Endothelial cell (in vitro differentiated cells): ENCODE measurements around the gene COX8A. TPM values are rescaled to one million over a fixed set of nuclear protein-coding genes. Genes with fewer than 3 reads are reported as not detected.
A peak's percentile ranks its signal among the peaks of the same experiment; 100 is the strongest.

Experiments used
- DNase-seq: peaks from one replicate; pipeline ENCODE4 v3.0.0; 2021; ENCODE audit warnings: low spot score
- H3K27ac Mint-ChIP-seq: one replicate; pipeline ENCODE4 v1.8.0; 2021; ENCODE audit warnings: mixed read lengths, inconsistent platforms; ENCODE audit not compliant: unreplicated experiment
- H3K27me3 Mint-ChIP-seq: one replicate; pipeline ENCODE4 v1.8.0; 2021; ENCODE audit warnings: mild to moderate bottlenecking, moderate library complexity, mixed read lengths, inconsistent platforms; ENCODE audit not compliant: unreplicated experiment
- H3K36me3 Mint-ChIP-seq: one replicate; pipeline ENCODE4 v1.8.0; 2021; ENCODE audit warnings: mild to moderate bottlenecking, low read depth, mixed read lengths, inconsistent platforms; ENCODE audit not compliant: unreplicated experiment
- H3K4me1 Mint-ChIP-seq: one replicate; pipeline ENCODE4 v1.8.0; 2021; ENCODE audit warnings: mild to moderate bottlenecking, mixed read lengths, inconsistent platforms; ENCODE audit not compliant: unreplicated experiment
- H3K4me3 Mint-ChIP-seq: one replicate; pipeline ENCODE4 v1.8.0; 2021; ENCODE audit warnings: mild to moderate bottlenecking, mixed read lengths, inconsistent platforms; ENCODE audit not compliant: unreplicated experiment
- H3K9me3 Mint-ChIP-seq: one replicate; pipeline ENCODE4 v1.8.0; 2021; ENCODE audit warnings: mixed read lengths, inconsistent platforms; ENCODE audit not compliant: unreplicated experiment
- long read RNA-seq: library from polyadenylated mRNA; unstranded; transcript quantifications from one replicate; pipeline ENCODE4 v2.0.0, GENCODE V29; 2020; ENCODE audit not compliant: unreplicated experiment
- total RNA-seq: library from RNA; stranded (reverse); fragmentation: NEBNext Ultra II Directional; extraction: Animal tissue kit (Norgen Biotek cat#: 25700); gene quantifications from one replicate; pipeline ENCODE4 v1.2.1, GENCODE V29; 2021; ENCODE audit not compliant: unreplicated experiment
- TF ChIP-seq, protein P1 (sequence below): fragments of 200-600 bp; sonication (generic); IDR thresholded peaks from one replicate; pipeline ENCODE4 v1.5.0; 2021; ENCODE audit warnings: antibody characterized with exemption; ENCODE audit not compliant: unreplicated experiment

COX8A gene, protein sequence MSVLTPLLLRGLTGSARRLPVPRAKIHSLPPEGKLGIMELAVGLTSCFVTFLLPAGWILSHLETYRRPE
- 188 TPM for total RNA-seq
- long read RNA-seq, transcript COX8A-201 (2 exons, 507 nt), result major isoform, 138 of 138 reads
- long read RNA-seq, partial matches to known transcripts, result 0 of 138 reads
- long read RNA-seq, other reads (novel, unspliced or antisense), result 0 of 138 reads

DNA sequence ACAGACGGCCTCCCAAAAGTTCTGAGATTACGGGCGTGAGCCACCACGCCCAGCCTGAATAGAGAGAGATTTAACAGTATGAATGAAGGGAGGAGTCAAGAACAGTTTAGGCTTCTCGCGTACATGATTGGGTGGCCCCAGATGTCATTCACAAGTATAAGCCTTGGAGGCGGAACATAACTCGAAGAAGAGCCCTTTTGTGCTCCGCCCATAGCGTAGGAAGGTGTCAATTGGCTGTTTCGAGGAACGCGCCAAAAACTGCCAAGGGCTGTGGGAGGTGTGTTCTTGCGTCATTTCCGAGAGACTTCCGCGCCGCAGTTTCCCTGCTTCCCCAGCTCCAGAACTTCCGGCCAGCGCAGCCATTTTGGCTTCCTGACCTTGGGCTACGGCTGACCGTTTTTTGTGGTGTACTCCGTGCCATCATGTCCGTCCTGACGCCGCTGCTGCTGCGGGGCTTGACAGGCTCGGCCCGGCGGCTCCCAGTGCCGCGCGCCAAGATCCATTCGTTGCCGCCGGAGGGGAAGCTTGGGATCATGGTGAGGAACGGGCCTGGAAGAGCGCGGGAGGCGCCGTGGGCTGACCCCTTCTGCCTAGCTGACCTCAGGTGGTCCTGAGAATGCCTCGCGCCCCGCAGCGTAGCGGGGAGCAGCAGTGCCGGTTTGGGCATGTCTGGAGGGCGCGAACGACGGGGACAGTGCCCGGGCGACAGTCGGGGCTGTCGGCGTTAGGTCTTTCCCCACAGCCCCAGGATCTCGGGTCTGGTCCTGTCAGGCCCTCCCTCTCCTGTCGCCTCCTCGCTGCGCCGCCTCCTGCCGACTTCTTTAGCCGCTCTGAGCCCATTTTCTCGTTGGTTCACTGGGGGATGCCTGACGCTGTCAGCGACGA, at the start of gene COX8A:
Gene COX8A, plus strand, starts transcription at position 362 of the 885 bp plus-strand sequence. Its CDS starts 61 bp downstream, at position 423.
- Mint-ChIP-seq H3K36me3 (no peaks in the 10 kb centered on the region), H3K9me3 (no peaks in the 10 kb centered on the region), H3K4me3 (peak within 1 kb of the TSS; percentile 99), H3K4me1 (peaks cover 22% of the 10 kb centered on the region), H3K27ac (peak within 1 kb of the TSS; percentile 100), H3K27me3 (peaks cover 10% of the 10 kb centered on the region)
- DNase-seq, result peak; percentile 91
- TF ChIP-seq, protein P1, sequence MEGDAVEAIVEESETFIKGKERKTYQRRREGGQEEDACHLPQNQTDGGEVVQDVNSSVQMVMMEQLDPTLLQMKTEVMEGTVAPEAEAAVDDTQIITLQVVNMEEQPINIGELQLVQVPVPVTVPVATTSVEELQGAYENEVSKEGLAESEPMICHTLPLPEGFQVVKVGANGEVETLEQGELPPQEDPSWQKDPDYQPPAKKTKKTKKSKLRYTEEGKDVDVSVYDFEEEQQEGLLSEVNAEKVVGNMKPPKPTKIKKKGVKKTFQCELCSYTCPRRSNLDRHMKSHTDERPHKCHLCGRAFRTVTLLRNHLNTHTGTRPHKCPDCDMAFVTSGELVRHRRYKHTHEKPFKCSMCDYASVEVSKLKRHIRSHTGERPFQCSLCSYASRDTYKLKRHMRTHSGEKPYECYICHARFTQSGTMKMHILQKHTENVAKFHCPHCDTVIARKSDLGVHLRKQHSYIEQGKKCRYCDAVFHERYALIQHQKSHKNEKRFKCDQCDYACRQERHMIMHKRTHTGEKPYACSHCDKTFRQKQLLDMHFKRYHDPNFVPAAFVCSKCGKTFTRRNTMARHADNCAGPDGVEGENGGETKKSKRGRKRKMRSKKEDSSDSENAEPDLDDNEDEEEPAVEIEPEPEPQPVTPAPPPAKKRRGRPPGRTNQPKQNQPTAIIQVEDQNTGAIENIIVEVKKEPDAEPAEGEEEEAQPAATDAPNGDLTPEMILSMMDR, result no peak

DNA sequence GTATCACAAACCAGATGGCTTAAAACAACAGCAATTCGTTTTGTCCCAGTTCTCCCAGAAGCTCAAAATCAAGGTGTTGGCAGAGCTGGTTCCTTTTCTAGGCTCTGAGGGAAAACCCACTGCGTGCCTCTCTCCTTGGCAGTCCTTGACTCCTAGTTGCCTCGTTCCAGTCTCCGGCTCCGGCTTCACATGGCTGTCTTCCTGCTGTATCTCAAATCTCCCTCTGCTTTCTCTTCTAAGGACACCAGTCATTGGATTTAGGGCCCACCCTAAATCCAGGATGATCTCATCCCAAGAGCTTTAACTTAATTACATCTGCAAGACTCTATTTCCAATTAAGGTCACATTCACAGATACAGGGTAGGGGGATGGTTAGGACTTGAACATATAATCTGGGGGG, 44.8 kb upstream of the COX8A start:
- TF ChIP-seq, protein P1, result no peak
- DNase-seq, result no peak
- Mint-ChIP-seq H3K4me3 (no peak overlapping the region), H3K4me1 (no peaks in the 10 kb centered on the region), H3K36me3 (no peaks in the 10 kb centered on the region), H3K27ac (no peak overlapping the region), H3K9me3 (no peaks in the 10 kb centered on the region), H3K27me3 (peaks cover 7% of the 10 kb centered on the region)

DNA sequence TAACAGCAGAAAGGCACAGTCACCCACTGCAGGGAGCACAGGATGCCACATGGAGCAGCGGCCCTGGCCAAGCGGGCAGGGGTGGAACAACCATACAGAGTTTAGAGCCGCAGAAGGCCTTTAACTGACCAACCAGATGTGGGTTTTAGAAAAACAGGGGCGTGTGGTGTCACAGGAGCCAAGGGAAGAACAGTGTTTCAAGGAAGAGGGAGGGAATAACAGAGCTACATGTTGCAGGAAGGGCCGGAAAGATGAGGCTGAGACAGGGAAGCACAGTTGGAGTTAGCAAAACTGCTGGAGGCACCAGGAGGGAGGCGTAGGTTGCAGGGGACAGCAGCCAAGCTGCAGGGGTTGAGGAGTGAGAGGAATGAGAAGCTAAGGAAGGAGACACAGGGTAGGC, 43.4 kb upstream of the COX8A start:
- H3K27me3 Mint-ChIP-seq, result peaks cover 7% of the 10 kb centered on the region
- H3K4me3 Mint-ChIP-seq, result no peak overlapping the region
- no peak overlapping the region for H3K27ac Mint-ChIP-seq
- no peaks in the 10 kb centered on the region for H3K36me3 Mint-ChIP-seq
- H3K9me3 Mint-ChIP-seq, result no peaks in the 10 kb centered on the region
- DNase-seq, result no peak
- TF ChIP-seq, protein P1, result no peak
- no peaks in the 10 kb centered on the region for H3K4me1 Mint-ChIP-seq

DNA sequence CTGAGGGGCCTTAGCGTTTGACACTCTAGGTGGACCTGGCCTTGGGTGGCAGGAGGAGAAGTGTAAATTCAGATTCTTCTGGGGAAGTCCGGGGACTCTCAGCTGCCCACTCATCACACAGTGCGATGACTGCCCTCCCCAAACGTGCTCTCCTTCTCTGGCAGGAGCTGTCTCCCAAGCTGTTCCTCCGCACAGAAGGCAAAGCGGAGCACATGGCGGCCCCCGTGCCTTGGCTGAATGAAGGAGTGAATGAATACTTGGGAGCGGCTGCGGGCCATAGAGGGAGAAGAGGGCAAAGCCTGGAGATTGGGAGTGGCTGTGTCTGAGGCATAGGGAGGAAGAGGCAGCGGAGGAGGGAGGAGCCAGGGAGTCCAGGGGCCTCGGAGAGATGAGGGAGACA, 42.5 kb upstream of the COX8A start:
- Mint-ChIP-seq H3K27me3 (peaks cover 7% of the 10 kb centered on the region), H3K4me3 (no peak overlapping the region), H3K27ac (no peak overlapping the region), H3K4me1 (no peaks in the 10 kb centered on the region), H3K9me3 (no peaks in the 10 kb centered on the region), H3K36me3 (no peaks in the 10 kb centered on the region)
- DNase-seq, result no peak
- TF ChIP-seq, protein P1, result no peak

DNA sequence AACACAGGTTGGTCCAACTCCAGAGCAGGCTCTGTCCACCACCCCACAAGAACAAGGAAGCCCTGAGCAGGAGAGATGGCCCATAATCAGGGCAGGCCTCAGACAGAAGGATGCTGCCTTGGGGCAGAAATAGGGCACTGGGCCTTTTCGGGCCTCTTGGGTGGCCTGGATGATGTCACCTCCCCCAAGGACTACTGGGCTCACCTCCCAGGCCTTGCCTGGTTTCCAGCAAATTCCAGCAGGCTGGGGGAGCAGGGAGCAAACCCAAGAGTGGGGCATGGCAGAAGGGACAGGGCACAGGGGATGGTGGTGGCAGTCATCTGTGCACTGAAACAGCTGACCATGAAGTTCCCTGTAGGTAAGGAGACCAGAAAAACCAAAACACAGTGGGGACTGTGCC, 41.0 kb upstream of the COX8A start:
- TF ChIP-seq, protein P1, result no peak
- Mint-ChIP-seq H3K9me3 (no peaks in the 10 kb centered on the region), H3K4me3 (no peak overlapping the region), H3K36me3 (no peaks in the 10 kb centered on the region), H3K27ac (no peak overlapping the region), H3K4me1 (peaks cover 6% of the 10 kb centered on the region), H3K27me3 (peaks cover 5% of the 10 kb centered on the region)
- DNase-seq, result no peak
